Loucy (cell line): ENCODE results near the gene ADAMTS4.

ENCODE experiments used
- H2AFZ ChIP-seq: fragments of 200-600 bp; sonication (generic); 2 replicates; pipeline ENCODE4 v1.6.0; 2016; ENCODE audit warnings: antibody characterized with exemption, mild to moderate bottlenecking, low read length, moderate library complexity
- H3F3A ChIP-seq: fragments of 200-600 bp; 2 replicates; pipeline ENCODE4 v1.6.0; 2016; ENCODE audit warnings: antibody characterized with exemption, low read depth, mild to moderate bottlenecking
- H3K27me3 ChIP-seq: fragments of 200-600 bp; sonication (generic); 2 replicates; pipeline ENCODE4 v1.6.1; 2014; ENCODE audit warnings: low read length, mild to moderate bottlenecking; ENCODE audit not compliant: insufficient read depth, poor library complexity, severe bottlenecking
- H3K36me3 ChIP-seq: fragments of 200-600 bp; sonication (generic); 2 replicates; pipeline ENCODE4 v1.6.1; 2016; ENCODE audit warnings: low read length; ENCODE audit not compliant: insufficient read depth
- H3K4me1 ChIP-seq: fragments of 200-600 bp; sonication (generic); 2 replicates; pipeline ENCODE4 v1.5.1; 2014; ENCODE audit warnings: low read length, mild to moderate bottlenecking; ENCODE audit not compliant: insufficient read depth, poor library complexity, severe bottlenecking
- H3K4me2 ChIP-seq: fragments of 200-600 bp; sonication (generic); 2 replicates; pipeline ENCODE4 v1.6.0; 2014; ENCODE audit warnings: antibody characterized with exemption, low read length, low read depth, mild to moderate bottlenecking; ENCODE audit not compliant: poor library complexity, severe bottlenecking
- H3K4me3 ChIP-seq: fragments of 200-600 bp; sonication (generic); 2 replicates; pipeline ENCODE4 v1.5.1; 2014; ENCODE audit warnings: low read length, mild to moderate bottlenecking, mixed read lengths; ENCODE audit not compliant: poor library complexity, severe bottlenecking
- H3K79me2 ChIP-seq: fragments of 200-600 bp; sonication (generic); 2 replicates; pipeline ENCODE4 v1.6.1; 2014; ENCODE audit warnings: low read length; ENCODE audit not compliant: insufficient read depth
- H3K9ac ChIP-seq: fragments of 200-600 bp; sonication (generic); 2 replicates; pipeline ENCODE4 v1.6.0; 2014; ENCODE audit warnings: mild to moderate bottlenecking, low read depth, low read length, moderate library complexity; ENCODE audit not compliant: poor library complexity, severe bottlenecking
- H3K9me2 ChIP-seq: fragments of 200-600 bp; sonication (generic); replicated peaks from 2 replicates; pipeline ENCODE4 v1.6.1; 2016; ENCODE audit warnings: low read depth, low read length, mixed read lengths
- H3K9me3 ChIP-seq: fragments of 200-600 bp; sonication (generic); 2 replicates; pipeline ENCODE4 v1.6.1; 2014; ENCODE audit warnings: mild to moderate bottlenecking, antibody characterized with exemption, low read length, low read depth; ENCODE audit not compliant: insufficient read depth
- H4K20me1 ChIP-seq: fragments of 200-600 bp; sonication (generic); 2 replicates; pipeline ENCODE4 v1.6.0; 2014; ENCODE audit warnings: antibody characterized with exemption, low read length, mild to moderate bottlenecking; ENCODE audit not compliant: insufficient read depth, poor library complexity, severe bottlenecking
- EZH2phosphoT487 ChIP-seq: fragments of 200-600 bp; IDR thresholded peaks from 2 replicates; pipeline ENCODE4 v1.6.1; 2018; ENCODE audit warnings: antibody characterized with exemption, mild to moderate bottlenecking, moderate library complexity, borderline replicate concordance
- TF ChIP-seq, protein P1 (sequence below): fragments of 200-600 bp; sonication (generic); conservative IDR thresholded peaks from 2 replicates; pipeline ENCODE4 v1.5.1; 2014; ENCODE audit warnings: mild to moderate bottlenecking, antibody characterized with exemption, low read length

Gene ADAMTS4

DNA sequence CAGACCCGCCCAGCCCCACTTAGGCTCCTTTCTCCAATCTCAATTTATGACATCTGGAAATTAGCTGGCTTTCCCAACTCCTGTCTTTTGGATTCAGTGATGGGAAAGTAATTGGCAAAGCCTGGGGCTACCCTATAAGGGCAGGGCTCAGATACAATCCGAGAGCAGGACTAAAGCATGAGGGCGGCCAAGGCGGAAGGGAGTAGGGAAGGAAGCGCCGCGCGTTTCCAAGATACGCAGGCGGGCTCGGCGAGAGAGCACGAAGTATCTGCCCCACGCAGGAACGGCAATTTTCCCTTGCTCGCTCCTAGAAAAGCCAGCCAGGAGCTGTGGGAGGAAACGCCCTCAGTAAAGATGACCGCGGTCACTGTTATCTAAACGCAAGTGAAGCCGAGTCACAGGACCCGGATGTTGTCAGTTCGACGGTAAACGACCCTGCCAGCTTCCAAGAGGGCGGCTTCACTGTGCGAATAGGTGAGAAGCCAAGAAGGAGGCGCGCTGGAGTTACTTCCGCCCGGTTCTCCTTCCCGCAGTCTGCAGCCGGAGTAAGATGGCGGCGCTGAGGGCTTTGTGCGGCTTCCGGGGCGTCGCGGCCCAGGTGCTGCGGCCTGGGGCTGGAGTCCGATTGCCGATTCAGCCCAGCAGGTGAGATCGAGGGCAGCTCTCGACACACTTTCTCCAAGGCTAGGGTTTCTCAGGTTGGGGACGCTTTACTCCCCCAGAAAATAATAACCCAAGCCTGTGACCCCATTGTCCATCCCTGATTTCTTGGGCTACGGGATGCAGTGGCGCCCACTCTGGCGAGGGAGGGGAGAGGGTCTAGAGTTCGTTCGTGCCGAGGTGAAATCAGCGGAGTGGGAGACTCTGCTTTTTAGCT is 3.2 kb upstream of the ADAMTS4 start, which contains the start of gene NDUFS2:
Gene NDUFS2, plus strand, starts transcription at position 532 of the 877 bp plus-strand sequence. Its CDS starts 19 bp downstream, at position 551.
- Histone ChIP-seq H3K4me2 (peak within 1 kb of the TSS; percentile 89), H2AFZ (peak within 1 kb of the TSS; percentile 95), H3K9ac (peak within 1 kb of the TSS; percentile 94), H3K4me3 (peak within 1 kb of the TSS; percentile 95), H3K4me1 (peaks cover 31% of the 10 kb centered on the region), H3F3A (no peaks in the 10 kb centered on the region), H3K36me3 (peaks cover 2% of the 10 kb centered on the region; the same call in 1 of the 2 replicates), H3K9me3 (no peaks in the 10 kb centered on the region), H3K79me2 (peaks cover 29% of the 10 kb centered on the region), H3K27me3 (no peaks in the 10 kb centered on the region), H3K9me2 (no peaks in the 10 kb centered on the region), H4K20me1 (no peaks in the 10 kb centered on the region)
- TF ChIP-seq, protein P1, sequence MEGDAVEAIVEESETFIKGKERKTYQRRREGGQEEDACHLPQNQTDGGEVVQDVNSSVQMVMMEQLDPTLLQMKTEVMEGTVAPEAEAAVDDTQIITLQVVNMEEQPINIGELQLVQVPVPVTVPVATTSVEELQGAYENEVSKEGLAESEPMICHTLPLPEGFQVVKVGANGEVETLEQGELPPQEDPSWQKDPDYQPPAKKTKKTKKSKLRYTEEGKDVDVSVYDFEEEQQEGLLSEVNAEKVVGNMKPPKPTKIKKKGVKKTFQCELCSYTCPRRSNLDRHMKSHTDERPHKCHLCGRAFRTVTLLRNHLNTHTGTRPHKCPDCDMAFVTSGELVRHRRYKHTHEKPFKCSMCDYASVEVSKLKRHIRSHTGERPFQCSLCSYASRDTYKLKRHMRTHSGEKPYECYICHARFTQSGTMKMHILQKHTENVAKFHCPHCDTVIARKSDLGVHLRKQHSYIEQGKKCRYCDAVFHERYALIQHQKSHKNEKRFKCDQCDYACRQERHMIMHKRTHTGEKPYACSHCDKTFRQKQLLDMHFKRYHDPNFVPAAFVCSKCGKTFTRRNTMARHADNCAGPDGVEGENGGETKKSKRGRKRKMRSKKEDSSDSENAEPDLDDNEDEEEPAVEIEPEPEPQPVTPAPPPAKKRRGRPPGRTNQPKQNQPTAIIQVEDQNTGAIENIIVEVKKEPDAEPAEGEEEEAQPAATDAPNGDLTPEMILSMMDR: peak; percentile 55
- no peak for TF ChIP-seq EZH2phosphoT487

DNA sequence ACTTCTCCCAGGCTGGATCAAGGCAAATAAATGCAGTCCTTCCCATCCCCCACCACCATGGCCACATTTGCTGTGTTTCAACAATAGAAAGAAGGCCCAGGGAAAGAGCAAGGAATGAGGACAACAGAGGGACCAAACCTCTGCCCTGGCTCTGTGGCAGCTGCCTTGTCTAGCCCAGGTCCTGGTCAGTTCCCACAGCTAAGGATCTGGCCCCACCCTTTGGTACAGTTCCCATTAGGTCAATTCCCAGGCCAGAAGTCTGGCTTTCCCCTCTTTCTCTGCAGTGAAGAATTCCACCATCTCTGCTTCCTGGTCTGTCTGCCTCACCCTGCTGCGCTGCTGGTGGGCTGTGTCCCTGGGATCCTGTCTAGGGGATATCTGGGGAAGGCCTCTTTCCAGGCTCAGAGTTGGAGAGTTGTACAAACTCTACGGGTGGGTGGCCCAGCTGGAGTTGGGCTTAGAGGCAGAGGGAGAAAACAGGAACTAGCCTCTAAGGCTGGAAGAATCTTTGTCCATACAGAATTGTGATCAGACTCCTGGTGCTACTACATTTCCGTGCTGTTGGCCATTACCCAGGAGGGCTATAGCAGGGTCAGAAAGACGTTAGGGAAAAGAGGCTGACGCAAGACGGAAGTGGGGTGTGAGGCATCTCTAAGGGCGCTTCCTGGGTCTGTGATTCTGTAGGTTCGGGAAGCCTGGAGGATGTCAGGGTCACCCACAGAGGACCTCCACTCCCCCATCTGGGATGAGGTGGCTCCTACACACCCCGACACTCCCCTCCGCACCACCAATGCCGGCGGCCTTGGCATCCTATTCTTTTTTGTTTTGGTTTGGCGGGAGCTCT is 2.4 kb upstream of the ADAMTS4 start:
- TF ChIP-seq EZH2phosphoT487: no peak
- TF ChIP-seq, protein P1: no peak
- Histone ChIP-seq H3K4me2 (peak overlapping the region; percentile 45), H3K9ac (peak overlapping the region; percentile 42), H4K20me1 (no peaks in the 10 kb centered on the region), H3K4me3 (peak overlapping the region; percentile 36), H3K4me1 (peaks cover 31% of the 10 kb centered on the region), H3K36me3 (no peaks in the 10 kb centered on the region), H3K9me2 (no peaks in the 10 kb centered on the region), H3K27me3 (no peaks in the 10 kb centered on the region), H2AFZ (peak overlapping the region; percentile 95), H3K79me2 (peaks cover 29% of the 10 kb centered on the region), H3F3A (no peaks in the 10 kb centered on the region), H3K9me3 (no peaks in the 10 kb centered on the region)

DNA sequence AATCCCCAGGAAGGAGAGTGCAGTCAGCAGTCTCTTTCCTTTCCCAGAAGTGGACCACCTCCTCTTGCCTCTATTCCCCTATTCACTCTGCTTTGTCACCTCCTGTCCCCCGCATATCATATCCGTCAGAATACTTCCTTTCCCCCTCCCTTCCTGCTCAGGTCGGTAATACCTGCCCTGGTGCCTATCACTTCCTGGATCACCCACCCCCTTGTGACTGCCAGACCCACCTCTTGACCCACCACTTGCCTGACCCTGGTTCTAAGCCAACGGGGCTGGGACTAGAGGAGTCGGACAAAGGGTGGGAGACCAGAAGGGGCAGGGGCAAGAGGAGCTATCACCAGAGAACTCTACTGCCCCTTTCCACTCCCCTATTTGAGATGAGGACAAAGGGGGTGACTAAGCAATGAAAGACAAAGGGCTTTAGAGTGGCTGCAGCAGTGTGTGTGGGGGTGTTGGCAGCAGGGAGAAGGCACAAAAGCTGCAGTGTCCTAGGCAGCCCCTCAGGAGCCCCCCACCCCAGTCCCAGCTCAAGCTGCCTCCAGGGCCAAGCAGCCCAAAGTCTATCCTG is 1.7 kb upstream of the ADAMTS4 start:
- peaks cover 31% of the 10 kb centered on the region for H3K4me1 ChIP-seq
- no peak overlapping the region for H3K9ac ChIP-seq
- peak overlapping the region; percentile 68 for H2AFZ ChIP-seq
- H3F3A ChIP-seq: no peaks in the 10 kb centered on the region
- H3K27me3 ChIP-seq: no peaks in the 10 kb centered on the region
- TF ChIP-seq EZH2phosphoT487: no peak
- TF ChIP-seq, protein P1: no peak
- H3K9me3 ChIP-seq: no peaks in the 10 kb centered on the region
- no peaks in the 10 kb centered on the region for H3K9me2 ChIP-seq
- no peak overlapping the region for H3K4me3 ChIP-seq
- peaks cover 27% of the 10 kb centered on the region for H3K79me2 ChIP-seq
- no peaks in the 10 kb centered on the region for H3K36me3 ChIP-seq
- H3K4me2 ChIP-seq: no peak overlapping the region
- no peaks in the 10 kb centered on the region for H4K20me1 ChIP-seq
